OCI-LY7 (cell line): Measurements from ENCODE around the gene NIP7. TPM values are rescaled to one million over a fixed set of nuclear protein-coding genes. Genes with fewer than 3 reads are reported as not detected.
A peak's percentile ranks its signal among the peaks of the same experiment; 100 is the strongest.

Experiments used
- BruUV-seq: library from RNA; stranded (reverse); fragments of 400-500 nt; replicated peaks from 2 replicates; lab custom pipeline; 2021; lab: Mats Ljungman, UMichigan
- CTCF ChIA-PET: fragments of 300-600 bp; sonication (Branson Sonifier 250); formaldehyde crosslinking; loops from one replicate; lab custom pipeline; 2022; ENCODE audit warnings: antibody characterized with exemption; ENCODE audit not compliant: unreplicated experiment; lab: Charles Lee
- POLR2A ChIA-PET: fragments of 300-600 bp; sonication (Branson Sonifier 250); formaldehyde crosslinking; loops from one replicate; lab custom pipeline; 2022; ENCODE audit warnings: antibody characterized with exemption; lab: Charles Lee
- DNase-seq: peaks from one replicate; pipeline ENCODE4 v3.0.0-alpha.2; 2015; ENCODE audit warnings: low spot score
- H2AFZ ChIP-seq: fragments of 200-600 bp; sonication (generic), shearing (Covaris generic); 2 replicates; pipeline ENCODE4 v1.6.1; 2014; ENCODE audit warnings: mild to moderate bottlenecking, antibody characterized with exemption, low read length, moderate library complexity
- H3K27ac ChIP-seq: fragments of 200-600 bp; sonication (generic); 2 replicates; pipeline ENCODE4 v1.5.1; 2014; ENCODE audit warnings: mixed run types, low read depth, mild to moderate bottlenecking, moderate library complexity, low read length, inconsistent platforms; ENCODE audit not compliant: poor library complexity, severe bottlenecking
- H3K36me3 ChIP-seq: fragments of 200-600 bp; sonication (generic); 2 replicates; pipeline ENCODE4 v1.6.1; 2014; ENCODE audit warnings: mild to moderate bottlenecking, antibody characterized with exemption, low read length, moderate library complexity, mixed read lengths; ENCODE audit not compliant: insufficient read depth
- H3K4me1 ChIP-seq: fragments of 200-600 bp; sonication (generic); 2 replicates; pipeline ENCODE4 v1.5.1; 2014; ENCODE audit warnings: mild to moderate bottlenecking, low read length; ENCODE audit not compliant: insufficient read depth, poor library complexity, severe bottlenecking
- H3K4me2 ChIP-seq: fragments of 200-600 bp; sonication (generic); 2 replicates; pipeline ENCODE4 v1.6.1; 2014; ENCODE audit warnings: mild to moderate bottlenecking, low read length
- H3K4me3 ChIP-seq: fragments of 200-600 bp; sonication (generic); 2 replicates; pipeline ENCODE4 v1.5.1; 2014; ENCODE audit warnings: mild to moderate bottlenecking, low read depth, low read length; ENCODE audit not compliant: poor library complexity, severe bottlenecking
- H3K79me2 ChIP-seq: fragments of 200-600 bp; sonication (generic); 2 replicates; pipeline ENCODE4 v1.6.1; 2016; ENCODE audit warnings: low read depth, mild to moderate bottlenecking, low read length, moderate library complexity, mixed read lengths; ENCODE audit not compliant: insufficient read depth
- H3K9me2 ChIP-seq: fragments of 200-600 bp; sonication (generic); 2 replicates; pipeline ENCODE4 v1.6.1; 2016; ENCODE audit warnings: mild to moderate bottlenecking, low read length, mixed read lengths; ENCODE audit not compliant: insufficient read depth
- H3K9me3 ChIP-seq: fragments of 200-600 bp; sonication (generic); 2 replicates; pipeline ENCODE4 v1.6.1; 2014; ENCODE audit warnings: mild to moderate bottlenecking, mixed run types, low read length, mixed read lengths
- H4K20me1 ChIP-seq: fragments of 200-600 bp; sonication (generic); 2 replicates; pipeline ENCODE4 v1.6.1; 2014; ENCODE audit warnings: mild to moderate bottlenecking, antibody characterized with exemption, low read length, moderate library complexity, mixed read lengths; ENCODE audit not compliant: insufficient read depth
- EZH2phosphoT487 ChIP-seq: fragments of 200-600 bp; sonication (generic); IDR thresholded peaks from 2 replicates; pipeline ENCODE4 v1.6.1; 2018; ENCODE audit warnings: low read depth, borderline replicate concordance, mild to moderate bottlenecking, mixed run types, antibody characterized with exemption, low read length, moderate library complexity, mixed read lengths
- intact Hi-C: fragments of 100-400 bp; cut with micrococcal nuclease; formaldehyde crosslinking; loops from one replicate; pipeline ENCODE4 v1.10.0; 2022; ENCODE audit not compliant: unreplicated experiment
- total RNA-seq, 2 experiments: library from RNA; depleted of rRNA in 1 of 2; stranded (reverse); fragments of >200 nt in 1 of 2; shearing (Covaris generic) in 1 of 2; gene quantifications; 2 replicates each; pipeline ENCODE4 v1.2.3, GENCODE V29; 2014 to 2022
- TF ChIP-seq, protein P1 (sequence below): fragments of 200-600 bp; sonication (generic); conservative IDR thresholded peaks from 2 replicates; pipeline ENCODE4 v1.5.1; 2014; ENCODE audit warnings: mild to moderate bottlenecking, antibody characterized with exemption, low read length, moderate library complexity, mixed read lengths

NIP7 gene
- total RNA-seq, 2 experiments from 2014 or later = 39.7 to 49.1 TPM

DNA sequence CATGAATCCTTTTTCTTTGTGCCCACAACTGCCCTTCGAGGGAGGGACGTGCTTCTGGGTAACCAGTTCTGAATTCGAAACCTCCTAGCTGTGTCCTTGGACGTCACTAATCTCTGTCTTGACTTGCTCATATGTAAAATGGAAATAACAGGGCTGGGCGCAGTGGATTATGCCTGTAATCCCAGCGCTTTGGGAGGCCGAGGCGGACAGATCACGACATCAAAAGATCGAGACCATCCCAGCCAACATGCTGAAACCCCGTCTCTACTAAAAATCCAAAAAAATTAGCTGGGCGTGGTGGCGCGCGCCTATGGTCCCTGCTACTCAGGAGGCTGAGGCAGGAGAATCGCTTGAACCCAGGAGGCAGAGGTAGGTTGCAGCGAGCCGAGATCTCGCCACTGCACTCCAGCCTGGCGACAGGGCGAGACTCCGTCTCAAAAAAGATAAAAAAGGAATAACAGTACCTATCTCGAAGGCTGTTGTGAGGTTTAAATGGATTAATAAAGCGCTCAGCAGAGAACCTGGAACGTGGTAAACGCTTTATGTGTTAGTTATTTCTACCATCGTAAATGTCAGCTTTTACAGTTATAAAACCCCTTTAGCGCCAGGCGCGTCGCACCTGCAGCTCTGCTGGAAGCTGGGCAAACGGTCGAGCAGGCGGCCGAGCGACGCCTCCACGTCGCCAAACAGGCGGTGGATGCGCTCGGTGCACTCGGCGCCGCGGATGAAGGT is 849 bp upstream of the NIP7 start:
- Histone ChIP-seq H2AFZ (peak overlapping the region; percentile 11; the same call in 1 of the 2 replicates), H3K4me3 (peak overlapping the region; percentile 94), H3K9me2 (no peaks in the 10 kb centered on the region), H3K4me2 (peak overlapping the region; percentile 85), H3K27ac (peak overlapping the region; percentile 77), H3K4me1 (peaks cover 32% of the 10 kb centered on the region), H3K36me3 (peaks cover 69% of the 10 kb centered on the region), H4K20me1 (peaks cover 9% of the 10 kb centered on the region; the same call in 1 of the 2 replicates), H3K9me3 (no peaks in the 10 kb centered on the region), H3K79me2 (peaks cover 57% of the 10 kb centered on the region)
- TF ChIP-seq, protein P1, sequence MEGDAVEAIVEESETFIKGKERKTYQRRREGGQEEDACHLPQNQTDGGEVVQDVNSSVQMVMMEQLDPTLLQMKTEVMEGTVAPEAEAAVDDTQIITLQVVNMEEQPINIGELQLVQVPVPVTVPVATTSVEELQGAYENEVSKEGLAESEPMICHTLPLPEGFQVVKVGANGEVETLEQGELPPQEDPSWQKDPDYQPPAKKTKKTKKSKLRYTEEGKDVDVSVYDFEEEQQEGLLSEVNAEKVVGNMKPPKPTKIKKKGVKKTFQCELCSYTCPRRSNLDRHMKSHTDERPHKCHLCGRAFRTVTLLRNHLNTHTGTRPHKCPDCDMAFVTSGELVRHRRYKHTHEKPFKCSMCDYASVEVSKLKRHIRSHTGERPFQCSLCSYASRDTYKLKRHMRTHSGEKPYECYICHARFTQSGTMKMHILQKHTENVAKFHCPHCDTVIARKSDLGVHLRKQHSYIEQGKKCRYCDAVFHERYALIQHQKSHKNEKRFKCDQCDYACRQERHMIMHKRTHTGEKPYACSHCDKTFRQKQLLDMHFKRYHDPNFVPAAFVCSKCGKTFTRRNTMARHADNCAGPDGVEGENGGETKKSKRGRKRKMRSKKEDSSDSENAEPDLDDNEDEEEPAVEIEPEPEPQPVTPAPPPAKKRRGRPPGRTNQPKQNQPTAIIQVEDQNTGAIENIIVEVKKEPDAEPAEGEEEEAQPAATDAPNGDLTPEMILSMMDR = no peak
- TF ChIP-seq EZH2phosphoT487 = no peak
- no peak for DNase-seq
- no TSS peak for BruUV-seq
- ChIA-PET POLR2A (interaction anchor here (0.5 to 1.3 kb wide), 2 partner anchors 10 to 1299 kb away, joined by 3 to 5 read pairs; no protein-coding TSS in a partner anchor), CTCF (no interaction called here)
- intact Hi-C loops = loop anchor here (1.0 to 10.0 kb wide), 5 partner anchors 8 to 426 kb away; partner anchors contain the start of genes NFAT5, PDF, VPS4A and WWP2

DNA sequence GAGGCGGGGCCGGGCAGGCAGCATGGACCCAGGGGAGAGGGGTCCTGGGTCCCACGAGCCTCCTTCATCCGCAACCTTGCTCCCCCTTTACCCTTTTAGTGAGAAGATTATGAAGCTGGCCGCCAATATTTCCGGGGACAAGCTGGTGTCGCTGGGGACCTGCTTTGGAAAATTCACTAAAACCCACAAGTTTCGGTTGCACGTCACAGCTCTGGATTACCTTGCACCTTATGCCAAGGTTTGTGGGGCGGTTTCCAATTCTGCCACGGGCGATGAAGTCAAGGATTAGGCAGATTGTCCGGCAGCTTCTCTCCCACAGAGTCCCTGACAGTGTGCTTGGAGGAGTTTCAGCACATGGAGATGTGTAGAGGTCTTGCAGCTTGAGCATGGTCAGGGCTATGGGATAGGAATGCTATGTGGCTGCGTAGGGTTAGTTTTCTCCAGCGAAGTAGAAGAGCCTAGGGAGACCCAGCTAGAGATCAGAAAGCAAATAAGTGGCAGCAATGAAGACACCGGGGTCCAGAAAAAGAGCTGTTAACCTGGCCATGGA is 598 bp downstream of the NIP7 start:
- intact Hi-C loops = no loop called here
- H3K9me2 ChIP-seq = no peaks in the 10 kb centered on the region
- no peak for TF ChIP-seq EZH2phosphoT487
- TF ChIP-seq, protein P1 = no peak
- H4K20me1 ChIP-seq = peaks cover 9% of the 10 kb centered on the region; the same call in 1 of the 2 replicates
- H3K9me3 ChIP-seq = no peaks in the 10 kb centered on the region
- peaks cover 57% of the 10 kb centered on the region for H3K79me2 ChIP-seq
- POLR2A ChIA-PET = interaction anchor here (0.8 to 2.7 kb wide), 5 partner anchors 11 to 21 kb away, joined by 3 to 11 read pairs (median 4); no protein-coding TSS in a partner anchor
- CTCF ChIA-PET = interaction anchor here (0.6 kb wide), 1 partner anchor 205 kb away, joined by 3 read pairs; no protein-coding TSS in a partner anchor
- no peak for DNase-seq
- peak overlapping the region; percentile 84 for H3K4me2 ChIP-seq
- peak overlapping the region; percentile 59; the same call in 1 of the 2 replicates for H2AFZ ChIP-seq
- peak overlapping the region; percentile 77 for H3K27ac ChIP-seq
- H3K4me1 ChIP-seq = peaks cover 32% of the 10 kb centered on the region
- peak overlapping the region; percentile 94 for H3K4me3 ChIP-seq
- peaks cover 66% of the 10 kb centered on the region for H3K36me3 ChIP-seq
- TSS peak; percentile 73 for BruUV-seq
